MM.1S (cell line): ENCODE measurements around the gene COL5A1.

Source experiments
- EZH2 ChIP-seq: fragments of 300-600 bp; sonication (generic); optimal IDR thresholded peaks from 2 replicates; pipeline ENCODE3; 2017; ENCODE audit warnings: low read depth, mild to moderate bottlenecking, antibody characterized with exemption, low read length, mixed read lengths
- EZH2phosphoT487 ChIP-seq: fragments of 300-600 bp; sonication (generic); IDR thresholded peaks from 2 replicates; pipeline ENCODE4 v1.6.1; 2018; ENCODE audit warnings: antibody characterized with exemption, low read length
- TF ChIP-seq, protein P1 (sequence below): fragments of 300-600 bp; sonication (generic); IDR thresholded peaks from 2 replicates; pipeline ENCODE4 v1.5.1; 2016; ENCODE audit warnings: antibody characterized with exemption, low read length, mixed read lengths

DNA sequence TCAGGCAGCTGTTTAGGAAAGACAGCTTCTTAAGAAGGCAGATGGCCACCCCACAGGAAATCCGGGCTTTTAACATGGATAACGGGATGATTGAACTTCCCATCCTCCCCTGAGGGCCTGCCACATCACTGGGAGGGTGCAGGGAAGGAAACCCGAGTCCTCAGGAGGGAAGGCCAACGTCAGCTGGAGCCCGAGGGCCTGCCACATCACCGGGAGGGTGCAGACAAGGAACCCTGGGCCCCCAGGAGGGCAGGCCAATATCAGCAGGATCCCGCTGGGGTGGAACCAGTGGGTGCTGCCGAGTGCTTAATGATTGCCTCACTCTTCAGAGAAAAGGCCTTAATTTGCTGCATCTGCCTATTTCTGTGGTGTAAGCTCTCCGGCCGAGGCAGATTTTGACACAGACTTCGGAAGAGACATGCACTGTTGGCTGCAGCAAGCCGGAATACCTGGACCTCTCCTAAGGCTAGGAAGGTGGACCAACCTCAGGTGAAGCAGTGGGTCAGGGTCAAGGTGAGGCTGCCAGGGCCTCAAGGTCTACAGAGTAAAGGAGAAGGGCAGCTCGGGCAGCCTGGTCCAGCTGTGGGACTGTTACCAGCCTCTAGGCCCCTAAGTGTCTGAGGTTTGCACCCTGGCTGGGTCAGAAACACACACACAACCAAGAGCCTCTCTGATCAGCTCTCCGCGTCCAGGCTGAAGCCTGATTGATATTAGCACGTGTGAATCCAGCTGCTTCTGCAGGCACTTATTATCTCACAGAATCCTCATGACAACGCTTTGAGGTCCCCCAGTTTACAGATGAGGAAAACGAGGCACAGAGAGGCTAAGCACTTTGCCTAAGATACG lies 14.8 kb upstream of the COL5A1 start:
- TF ChIP-seq EZH2, result no peak
- TF ChIP-seq, protein P1, sequence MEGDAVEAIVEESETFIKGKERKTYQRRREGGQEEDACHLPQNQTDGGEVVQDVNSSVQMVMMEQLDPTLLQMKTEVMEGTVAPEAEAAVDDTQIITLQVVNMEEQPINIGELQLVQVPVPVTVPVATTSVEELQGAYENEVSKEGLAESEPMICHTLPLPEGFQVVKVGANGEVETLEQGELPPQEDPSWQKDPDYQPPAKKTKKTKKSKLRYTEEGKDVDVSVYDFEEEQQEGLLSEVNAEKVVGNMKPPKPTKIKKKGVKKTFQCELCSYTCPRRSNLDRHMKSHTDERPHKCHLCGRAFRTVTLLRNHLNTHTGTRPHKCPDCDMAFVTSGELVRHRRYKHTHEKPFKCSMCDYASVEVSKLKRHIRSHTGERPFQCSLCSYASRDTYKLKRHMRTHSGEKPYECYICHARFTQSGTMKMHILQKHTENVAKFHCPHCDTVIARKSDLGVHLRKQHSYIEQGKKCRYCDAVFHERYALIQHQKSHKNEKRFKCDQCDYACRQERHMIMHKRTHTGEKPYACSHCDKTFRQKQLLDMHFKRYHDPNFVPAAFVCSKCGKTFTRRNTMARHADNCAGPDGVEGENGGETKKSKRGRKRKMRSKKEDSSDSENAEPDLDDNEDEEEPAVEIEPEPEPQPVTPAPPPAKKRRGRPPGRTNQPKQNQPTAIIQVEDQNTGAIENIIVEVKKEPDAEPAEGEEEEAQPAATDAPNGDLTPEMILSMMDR, result no peak
- no peak for TF ChIP-seq EZH2phosphoT487
